Liver (tissue), 9 donors: ENCODE measurements around the gene NEK1. TPM values are rescaled to one million over a fixed set of nuclear protein-coding genes. Genes with fewer than 3 reads are reported as not detected.

Experiments
- DNase-seq: peaks from one replicate; pipeline ENCODE4 v3.0.0-alpha.2; 2017; ENCODE audit warnings: low spot score
- H3K27ac ChIP-seq, 2 donors: one replicate each; pipeline ENCODE4 v1.7.0; 2013; ENCODE audit warnings: inconsistent platforms in 2 of 2, low read length in 2 of 2, control low read depth in 1 of 2, low read depth in 1 of 2, mild to moderate bottlenecking in 1 of 2
- H3K27me3 ChIP-seq, 4 donors: one replicate each; pipeline versions ENCODE4 v1.6.1 to v1.7.0; 2013; ENCODE audit warnings: low read length in 3 of 4, inconsistent platforms in 1 of 4, mild to moderate bottlenecking in 1 of 4, moderate library complexity in 1 of 4; ENCODE audit not compliant: control insufficient read depth in 4 of 4, insufficient read depth in 4 of 4
- H3K36me3 ChIP-seq, 4 donors: one replicate each; pipeline versions ENCODE4 v1.6.1 to v1.7.0; 2013; ENCODE audit warnings: low read length in 3 of 4, mild to moderate bottlenecking in 3 of 4, low read depth in 1 of 4, moderate library complexity in 1 of 4; ENCODE audit not compliant: control insufficient read depth in 4 of 4, insufficient read depth in 3 of 4
- H3K4me1 ChIP-seq, 4 donors: one replicate each; pipeline versions ENCODE4 v1.6.1 to v1.7.0; 2013; ENCODE audit warnings: low read length in 3 of 4, mild to moderate bottlenecking in 3 of 4, moderate library complexity in 1 of 4; ENCODE audit not compliant: control insufficient read depth in 4 of 4, insufficient read depth in 4 of 4
- H3K4me3 ChIP-seq, 3 donors: one replicate each; pipeline versions ENCODE4 v1.6.1 to v1.7.0; 2013; ENCODE audit warnings: low read length in 3 of 3, control low read depth in 1 of 3, low read depth in 1 of 3, mild to moderate bottlenecking in 1 of 3
- H3K9ac ChIP-seq, 2 donors: one replicate each; pipeline ENCODE4 v1.7.0; 2013; ENCODE audit warnings: low read length in 2 of 2, mild to moderate bottlenecking in 2 of 2, moderate library complexity in 2 of 2, control low read depth in 1 of 2, low read depth in 1 of 2
- H3K9me3 ChIP-seq, 4 donors: one replicate each; pipeline versions ENCODE4 v1.6.1 to v1.7.0; 2013; ENCODE audit warnings: low read length in 3 of 4; ENCODE audit not compliant: control insufficient read depth in 4 of 4
- EGR1 ChIP-seq, 2 donors: IDR thresholded peaks; 2 replicates each; pipeline ENCODE4 v1.6.1; 2016 to 2018; ENCODE audit warnings: antibody characterized with exemption in 2 of 2, low read depth in 2 of 2
- FOXA1 ChIP-seq: IDR thresholded peaks from 2 replicates; pipeline ENCODE4 v1.6.1; 2016; ENCODE audit warnings: antibody characterized with exemption
- FOXA2 ChIP-seq: IDR thresholded peaks from 2 replicates; pipeline ENCODE4 v1.6.1; 2016; ENCODE audit warnings: antibody characterized with exemption
- GABPA ChIP-seq, 2 donors: IDR thresholded peaks in 1 of 2; conservative IDR thresholded peaks in 1 of 2; 2 replicates each; pipeline ENCODE4 v1.6.1; 2016; ENCODE audit warnings: antibody characterized with exemption in 2 of 2, mild to moderate bottlenecking in 1 of 2, moderate library complexity in 1 of 2
- HNF4A ChIP-seq, 2 donors: conservative IDR thresholded peaks; 2 replicates each; pipeline ENCODE4 v1.6.1; 2016; ENCODE audit warnings: antibody characterized with exemption in 2 of 2, mild to moderate bottlenecking in 2 of 2
- JUND ChIP-seq, 2 donors: IDR thresholded peaks; 2 replicates each; pipeline ENCODE4 v1.6.1; 2016; ENCODE audit warnings: antibody characterized with exemption in 2 of 2
- NR2F2 ChIP-seq: IDR thresholded peaks from 2 replicates; pipeline ENCODE4 v1.6.1; 2016; ENCODE audit warnings: antibody characterized with exemption
- RAD21 ChIP-seq, 2 donors: IDR thresholded peaks; 2 replicates each; pipeline ENCODE4 v1.6.1; 2016; ENCODE audit warnings: antibody characterized with exemption in 2 of 2, mild to moderate bottlenecking in 2 of 2
- REST ChIP-seq: IDR thresholded peaks from 2 replicates; pipeline ENCODE4 v1.6.1; 2016; ENCODE audit warnings: antibody characterized with exemption, mild to moderate bottlenecking
- RXRA ChIP-seq, 2 donors: IDR thresholded peaks; 2 replicates each; pipeline ENCODE4 v1.6.1; 2017 to 2018; ENCODE audit warnings: antibody characterized with exemption in 2 of 2, mild to moderate bottlenecking in 1 of 2
- SP1 ChIP-seq: IDR thresholded peaks from 2 replicates; pipeline ENCODE4 v1.6.1; 2018; ENCODE audit warnings: antibody characterized with exemption, mild to moderate bottlenecking
- YY1 ChIP-seq: IDR thresholded peaks from 2 replicates; pipeline ENCODE4 v1.6.1; 2016; ENCODE audit warnings: antibody characterized with exemption, mild to moderate bottlenecking
- WGBS: extraction: QIAGEN DNeasy Blood & Tissue Kit; methylation state at CpG from one replicate; pipeline ENCODE4 v1.1.7; 2013; 5-methylcytosine and 5-hydroxymethylcytosine counted together
- polyA plus RNA-seq, 2 donors: library from polyadenylated mRNA; stranded (reverse) in 1 of 2; unstranded in 1 of 2; fragments of 200-250 nt in 1 of 2; fragments of >200 nt in 1 of 2; fragmentation: Nextera tagmentation in 1 of 2; extraction: Ambion mirVana in 1 of 2; gene quantifications; one replicate each; pipeline versions ENCODE4 v1.2.1 to v1.2.3, GENCODE V29; 2013 to 2015
- total RNA-seq, 2 donors: library from RNA; depleted of rRNA; stranded (reverse); fragments of >200 nt; gene quantifications; one replicate each; pipeline ENCODE4 v1.2.3, GENCODE V29; 2014
- TF ChIP-seq, protein P1 (sequence below): IDR thresholded peaks from 2 replicates; pipeline ENCODE4 v1.6.1; 2016; ENCODE audit warnings: antibody characterized with exemption
- TF ChIP-seq, protein P2 (sequence below): IDR thresholded peaks from 2 replicates; pipeline ENCODE4 v1.6.1; 2016; ENCODE audit warnings: antibody characterized with exemption
- donor health status: healthy.
- donor health status: healthy.
- donor health status: healthy.
- donor health status: healthy.
- donor health status: healthy.

NEK1 gene
- total and polyA plus RNA-seq, 4 donors: 1.8 to 10.2 (median 5.3) TPM

- no peak overlapping the region for H3K27ac ChIP-seq
- WGBS: 79% methylated on average over 3 of the region's 3 CpGs
- H3K9me3 ChIP-seq: peaks cover 0 to 2% (median 0%) of the 10 kb centered on the region in 4 donors
- TF ChIP-seq EGR1 (IDR thresholded peaks at IDR 0.05; ENCODE audit: low read depth in 2 of 2) (no peak), RAD21 (IDR thresholded peaks at IDR 0.05) (no peak), FOXA1 (no peak), JUND (IDR thresholded peaks at IDR 0.05) (no peak), NR2F2 (no peak), FOXA2 (no peak), HNF4A (conservative IDR thresholded peaks at IDR 0.05) (no peak)
- TF ChIP-seq, protein P1, sequence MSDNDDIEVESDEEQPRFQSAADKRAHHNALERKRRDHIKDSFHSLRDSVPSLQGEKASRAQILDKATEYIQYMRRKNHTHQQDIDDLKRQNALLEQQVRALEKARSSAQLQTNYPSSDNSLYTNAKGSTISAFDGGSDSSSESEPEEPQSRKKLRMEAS: no peak
- no peak for DNase-seq
- no peaks in the 10 kb centered on the region for H3K27me3 ChIP-seq
- no peak overlapping the region for H3K9ac ChIP-seq
- no peaks in the 10 kb centered on the region for H3K36me3 ChIP-seq
- no peak overlapping the region for H3K4me3 ChIP-seq
- H3K4me1 ChIP-seq: no peaks in the 10 kb centered on the region
Observed at GRCh38 chr4:169361756-169362155, 250.6 kb downstream of the NEK1 start.

GRCh38 chr4:169359961-169360360 lies 252.4 kb downstream of the NEK1 start:
- H3K9me3 ChIP-seq: no peaks in the 10 kb centered on the region
- WGBS: 86% methylated on average over 3 of the region's 3 CpGs
- H3K27me3 ChIP-seq: no peaks in the 10 kb centered on the region
- H3K9ac ChIP-seq: no peak overlapping the region
- H3K4me3 ChIP-seq: no peak overlapping the region
- DNase-seq: no peak
- no peak for TF ChIP-seq RAD21 (IDR thresholded peaks at IDR 0.05)
- TF ChIP-seq, protein P1: no peak
- no peaks in the 10 kb centered on the region for H3K36me3 ChIP-seq
- no peak overlapping the region for H3K27ac ChIP-seq
- H3K4me1 ChIP-seq: no peaks in the 10 kb centered on the region

- Histone ChIP-seq H3K27ac (no peak overlapping the region), H3K9me3 (no peaks in the 10 kb centered on the region), H3K4me3 (peak overlapping the region in 1 of 3 donors; percentile 10), H3K27me3 (no peaks in the 10 kb centered on the region), H3K9ac (no peak overlapping the region), H3K36me3 (no peaks in the 10 kb centered on the region), H3K4me1 (peaks cover 0 to 3% (median 0%) of the 10 kb centered on the region in 4 donors)
- DNase-seq: no peak
- WGBS: 94% methylated on average over 3 of the region's 3 CpGs
- no peak for TF ChIP-seq REST
- TF ChIP-seq RXRA (IDR thresholded peaks at IDR 0.05): no peak
- no peak for TF ChIP-seq YY1
- TF ChIP-seq, protein P2, sequence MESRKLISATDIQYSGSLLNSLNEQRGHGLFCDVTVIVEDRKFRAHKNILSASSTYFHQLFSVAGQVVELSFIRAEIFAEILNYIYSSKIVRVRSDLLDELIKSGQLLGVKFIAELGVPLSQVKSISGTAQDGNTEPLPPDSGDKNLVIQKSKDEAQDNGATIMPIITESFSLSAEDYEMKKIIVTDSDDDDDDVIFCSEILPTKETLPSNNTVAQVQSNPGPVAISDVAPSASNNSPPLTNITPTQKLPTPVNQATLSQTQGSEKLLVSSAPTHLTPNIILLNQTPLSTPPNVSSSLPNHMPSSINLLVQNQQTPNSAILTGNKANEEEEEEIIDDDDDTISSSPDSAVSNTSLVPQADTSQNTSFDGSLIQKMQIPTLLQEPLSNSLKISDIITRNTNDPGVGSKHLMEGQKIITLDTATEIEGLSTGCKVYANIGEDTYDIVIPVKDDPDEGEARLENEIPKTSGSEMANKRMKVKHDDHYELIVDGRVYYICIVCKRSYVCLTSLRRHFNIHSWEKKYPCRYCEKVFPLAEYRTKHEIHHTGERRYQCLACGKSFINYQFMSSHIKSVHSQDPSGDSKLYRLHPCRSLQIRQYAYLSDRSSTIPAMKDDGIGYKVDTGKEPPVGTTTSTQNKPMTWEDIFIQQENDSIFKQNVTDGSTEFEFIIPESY: no peak
- no peak for TF ChIP-seq NR2F2
- TF ChIP-seq SP1: no peak
- no peak for TF ChIP-seq JUND (IDR thresholded peaks at IDR 0.05)
- TF ChIP-seq GABPA (IDR thresholded peaks at IDR 0.05 in 1 of 2, conservative IDR thresholded peaks at IDR 0.05 in 1 of 2): no peak
- TF ChIP-seq, protein P1: no peak
Observed at GRCh38 chr4:169352360-169352759, 260.0 kb downstream of the NEK1 start.
